ENCODE measurements around the gene CUBN.
"Not testable (repeated sequence)": the region's sequence is repeated elsewhere in the genome, so short reads cannot be mapped to it uniquely, and the experiment has no call there.

The CUBN gene

DNA sequence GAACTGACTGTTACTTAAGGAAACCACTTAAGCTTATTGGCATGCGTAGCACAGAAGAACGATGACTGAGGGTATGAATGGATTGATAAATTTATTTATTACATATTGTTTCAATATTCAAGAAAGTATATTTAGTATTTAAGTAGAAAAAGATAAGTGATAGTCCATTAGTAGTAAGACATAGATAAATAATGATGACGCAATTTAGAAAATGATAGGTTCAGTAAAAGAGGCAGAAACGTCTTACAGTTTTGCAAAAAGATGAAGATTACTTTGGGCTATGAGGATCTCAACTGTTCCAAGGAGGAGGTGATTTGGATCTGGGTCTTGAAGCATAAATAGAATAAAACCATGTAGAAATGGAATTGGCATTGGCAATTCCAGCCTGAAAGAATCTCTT lies 275.8 kb downstream of the CUBN start:
- DNase-seq, result no peak

DNA sequence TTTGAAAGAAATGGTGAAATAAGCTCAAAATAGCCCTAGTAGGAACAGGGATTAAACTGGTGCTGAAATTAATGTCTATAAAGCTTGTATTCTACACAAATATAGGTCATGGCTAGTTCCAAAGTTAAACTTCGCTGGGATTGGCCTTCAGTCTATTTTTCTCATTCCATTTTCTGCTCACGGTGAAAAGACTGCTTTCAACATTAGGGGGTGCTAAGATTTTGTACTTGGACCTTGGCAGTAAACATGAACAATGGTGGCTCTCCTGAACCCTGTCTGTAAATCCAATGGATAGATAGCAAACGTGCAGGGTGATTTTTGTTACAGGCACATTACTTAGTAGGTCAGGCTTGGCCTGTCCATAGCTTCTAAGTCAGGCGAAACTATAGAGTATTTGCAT lies 276.4 kb downstream of the CUBN start:
- DNase-seq, result no peak

DNA sequence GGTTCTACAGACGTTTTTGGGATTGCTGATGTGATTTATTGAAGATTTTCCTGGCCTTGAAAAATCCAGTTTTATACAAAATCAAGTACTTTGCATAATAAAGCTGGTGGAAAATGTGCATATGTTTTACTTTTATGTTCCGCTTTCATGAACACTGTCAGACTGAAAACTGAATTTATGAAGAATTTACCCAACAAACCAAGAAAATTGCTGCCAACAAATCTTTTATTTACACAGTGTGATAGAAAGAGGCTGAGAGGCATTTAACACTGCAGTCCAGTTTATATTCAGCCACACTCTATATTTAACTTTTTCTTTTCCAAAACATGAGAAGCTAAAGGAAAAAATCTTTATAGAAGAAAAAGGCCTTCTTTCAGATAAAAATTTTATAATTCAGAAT lies 277.0 kb downstream of the CUBN start:
- DNase-seq, result no peak

DNA sequence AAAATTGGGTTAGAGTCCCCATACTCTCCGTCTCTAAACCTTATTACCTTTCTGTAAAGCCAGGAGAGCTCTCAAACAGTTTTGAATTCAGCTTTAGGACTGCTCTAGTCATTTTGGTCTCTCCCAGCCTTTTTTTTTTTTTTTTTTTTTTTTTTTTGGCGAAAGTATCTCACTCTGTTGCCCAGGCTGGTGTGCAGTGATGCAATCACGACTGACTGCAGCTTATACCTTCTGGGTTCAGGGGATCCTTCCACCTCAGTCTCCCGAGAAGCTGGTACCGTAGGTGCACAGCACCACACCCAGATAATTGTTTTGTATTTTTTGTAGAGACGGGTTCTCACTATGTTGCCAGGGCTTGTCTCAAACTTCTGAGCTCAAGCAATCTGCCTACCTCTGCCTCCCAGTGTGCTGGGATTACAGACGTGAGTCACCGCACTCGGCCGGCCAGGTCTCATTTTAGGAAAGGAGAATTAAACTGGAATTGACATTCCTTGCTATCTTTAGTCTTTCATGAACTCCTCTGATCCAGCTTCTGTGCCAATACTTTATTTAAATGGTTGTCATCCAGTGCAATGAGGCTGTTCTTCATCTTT lies 281.0 kb downstream of the CUBN start:
- no peak for DNase-seq

DNA sequence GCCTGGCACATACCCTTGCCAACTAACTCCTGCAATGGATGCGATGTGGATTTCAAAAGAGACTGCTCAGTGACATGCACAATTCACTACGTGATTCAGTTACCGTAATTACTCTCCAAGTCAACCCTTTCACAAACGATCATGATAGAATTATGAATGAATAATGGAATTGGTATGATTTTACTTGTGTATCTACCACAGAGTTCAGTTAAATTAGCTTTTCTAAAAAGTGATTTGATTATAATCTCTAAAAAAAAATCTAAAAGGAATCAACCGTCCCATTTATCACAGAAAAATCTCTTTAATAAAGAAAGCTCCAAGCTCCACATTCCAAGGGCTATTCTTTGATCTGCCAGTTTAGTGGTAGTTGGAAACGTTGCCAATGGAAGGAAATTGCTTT lies 282.0 kb downstream of the CUBN start:
- no peak for DNase-seq

DNA sequence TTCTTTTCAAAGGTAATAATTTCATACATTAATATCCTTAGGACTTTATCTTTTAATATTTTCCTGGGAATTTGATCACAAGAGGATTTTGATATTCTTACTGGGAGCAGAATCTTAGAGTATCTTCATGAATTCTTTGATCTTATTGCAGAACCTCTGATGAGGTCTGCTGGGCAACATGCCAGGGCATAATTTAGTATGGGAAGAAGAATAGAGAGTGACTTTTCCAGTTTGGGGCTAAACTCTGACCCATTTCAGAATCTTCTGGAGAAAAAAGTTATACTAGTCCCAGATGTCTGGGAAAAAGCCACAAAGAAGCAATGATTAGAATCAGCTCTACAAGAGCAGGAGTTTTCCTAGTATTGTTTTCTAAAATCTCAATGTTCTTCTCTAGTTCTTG lies 284.4 kb downstream of the CUBN start:
- DNase-seq, result no peak

DNA sequence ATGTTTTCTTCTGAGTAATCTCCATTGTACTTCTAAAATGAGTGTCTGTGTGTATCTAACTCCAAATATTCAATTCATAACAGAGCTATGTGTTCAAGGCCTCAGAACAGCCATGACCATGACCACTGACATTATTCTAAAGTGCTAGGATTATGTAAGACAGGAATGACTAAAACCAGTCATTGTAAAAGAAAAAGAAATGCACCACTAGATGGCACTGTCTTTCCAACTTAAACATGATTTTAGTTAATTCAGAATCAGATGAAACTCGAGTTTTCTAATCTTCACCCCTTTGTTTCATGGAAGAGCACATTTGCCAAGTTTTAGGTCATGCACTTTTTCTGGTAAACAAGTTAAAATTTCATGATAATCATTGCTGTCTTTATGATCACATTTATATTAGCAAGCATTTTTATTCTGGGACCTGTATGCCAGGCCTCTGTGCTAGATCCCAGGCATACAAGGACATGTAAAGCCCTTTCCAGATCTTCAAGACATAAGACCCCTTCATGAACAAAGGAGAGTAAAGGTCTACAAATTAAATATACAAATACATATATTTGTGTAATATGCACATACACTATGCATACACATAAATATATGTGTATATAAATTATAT lies 286.2 kb downstream of the CUBN start:
- DNase-seq, result peak; percentile 32

DNA sequence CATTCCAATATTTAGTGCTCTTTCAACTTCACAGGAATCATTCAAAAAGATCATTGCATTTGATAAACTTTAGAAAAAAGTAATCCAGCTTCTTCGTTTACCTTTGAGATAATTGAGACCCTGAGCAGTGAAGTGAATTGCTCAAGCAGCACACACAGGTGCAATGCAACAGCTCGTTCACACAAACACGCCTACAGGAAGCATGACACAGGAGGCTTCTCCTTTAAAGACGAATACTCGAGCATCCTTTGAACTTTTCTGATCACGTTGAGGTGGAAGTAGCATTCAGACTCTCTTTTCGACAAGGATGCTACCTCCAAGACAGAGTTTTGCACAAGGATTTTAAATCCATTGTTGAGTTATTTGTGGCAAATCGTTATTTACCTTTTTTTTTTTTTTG lies 294.4 kb downstream of the CUBN start:
- DNase-seq, result no peak

DNA sequence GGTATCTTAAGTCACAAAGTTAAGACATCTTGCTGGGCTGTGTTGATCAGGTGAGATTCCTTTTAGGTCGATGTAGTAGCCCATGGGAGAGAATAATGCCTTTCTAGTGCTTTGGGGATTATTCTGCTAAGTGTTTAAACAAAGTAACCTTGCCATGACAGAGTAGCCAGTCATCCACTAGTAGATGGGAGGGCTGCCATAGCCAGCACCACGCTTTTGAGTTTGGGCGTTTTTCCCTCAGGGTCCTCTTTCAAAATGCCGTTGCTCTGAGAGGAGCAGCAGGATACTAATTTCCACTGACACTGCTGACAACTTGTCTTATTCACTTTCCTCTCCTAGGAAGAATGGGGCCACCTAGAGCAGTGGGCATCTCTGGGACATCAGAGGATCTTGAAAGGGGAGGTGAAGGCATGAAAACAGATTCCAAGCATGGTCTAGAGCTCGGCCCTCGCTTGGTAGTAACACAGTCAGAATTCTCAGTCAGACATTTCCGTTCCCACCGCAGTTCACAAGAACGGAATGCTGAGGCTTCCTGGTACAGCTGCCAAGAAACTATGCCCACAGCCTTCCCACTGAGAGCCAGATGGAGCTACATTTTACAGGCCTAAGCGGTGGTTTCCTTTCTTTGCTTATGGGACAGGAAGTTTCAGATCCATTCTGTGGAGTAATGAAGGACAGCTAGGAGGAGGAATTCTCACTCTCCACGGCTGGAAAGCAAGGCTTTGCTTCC lies 297.1 kb downstream of the CUBN start:
- peak; percentile 52 for DNase-seq

DNA sequence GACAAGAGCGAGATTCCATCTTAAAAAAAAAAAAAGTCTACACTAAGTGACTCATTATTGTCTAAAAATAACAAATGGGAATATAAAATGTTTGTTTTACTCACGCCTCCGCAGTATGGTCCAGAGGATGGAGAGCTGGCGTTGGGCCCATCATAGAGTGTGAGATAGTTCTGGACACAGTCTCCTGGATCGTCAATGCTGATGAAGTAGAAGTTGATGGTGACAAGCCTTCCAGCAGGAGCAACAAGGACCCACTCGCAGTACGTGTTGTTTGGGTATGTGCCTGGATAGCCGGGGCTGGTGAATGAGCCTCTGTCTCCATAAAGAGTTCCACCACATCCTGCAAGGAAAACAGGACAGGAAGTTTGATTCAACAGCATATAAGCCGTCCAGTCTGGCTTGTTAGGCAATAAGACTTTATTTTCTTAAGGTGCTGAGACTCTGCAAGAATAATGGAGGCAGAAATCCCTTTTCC lies 300.9 kb downstream of the CUBN start:
- DNase-seq, result no peak

DNA sequence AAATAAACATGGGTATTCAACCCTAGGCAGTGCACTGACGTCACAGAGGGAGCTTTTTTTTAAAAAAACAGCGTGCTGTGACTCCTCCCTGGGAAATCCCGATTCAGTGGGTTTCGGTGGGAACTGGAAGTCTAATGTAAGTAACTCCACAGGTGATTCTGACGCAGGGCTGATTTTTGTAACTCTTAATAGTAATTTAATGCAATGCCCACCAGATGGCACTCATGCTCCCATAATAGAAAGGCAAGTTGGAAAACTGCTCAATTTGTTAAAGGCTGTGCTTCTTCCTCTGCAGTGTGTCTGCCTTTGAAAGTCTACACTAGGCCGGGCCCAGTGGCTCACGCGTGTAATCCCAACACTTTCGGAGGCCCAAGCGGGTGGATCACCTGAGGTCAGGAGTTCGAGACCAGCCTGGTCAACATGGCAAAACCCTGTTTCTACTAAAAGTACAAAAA lies 301.5 kb downstream of the CUBN start:
- peak; percentile 73 for DNase-seq

DNA sequence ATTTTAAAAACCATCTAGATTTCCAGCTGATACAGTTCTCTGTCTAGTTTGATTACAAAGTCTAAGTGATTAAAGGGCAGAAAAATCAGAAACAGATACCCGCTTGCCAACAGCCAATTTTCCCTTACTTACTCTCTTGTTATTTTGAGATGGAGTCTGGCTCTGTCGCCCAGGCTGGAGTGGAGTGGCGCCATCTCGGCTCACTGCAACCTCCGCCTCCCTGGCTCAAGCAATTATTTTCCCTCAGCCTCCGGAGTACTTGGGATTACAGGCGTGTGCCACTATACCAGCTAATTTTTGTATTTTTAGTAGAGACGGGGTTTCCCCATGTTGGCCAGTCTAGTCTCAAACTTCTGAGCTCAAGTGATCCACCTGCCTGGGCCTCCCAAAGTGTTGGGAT lies 302.1 kb downstream of the CUBN start:
- DNase-seq, result not testable (repeated sequence)

DNA sequence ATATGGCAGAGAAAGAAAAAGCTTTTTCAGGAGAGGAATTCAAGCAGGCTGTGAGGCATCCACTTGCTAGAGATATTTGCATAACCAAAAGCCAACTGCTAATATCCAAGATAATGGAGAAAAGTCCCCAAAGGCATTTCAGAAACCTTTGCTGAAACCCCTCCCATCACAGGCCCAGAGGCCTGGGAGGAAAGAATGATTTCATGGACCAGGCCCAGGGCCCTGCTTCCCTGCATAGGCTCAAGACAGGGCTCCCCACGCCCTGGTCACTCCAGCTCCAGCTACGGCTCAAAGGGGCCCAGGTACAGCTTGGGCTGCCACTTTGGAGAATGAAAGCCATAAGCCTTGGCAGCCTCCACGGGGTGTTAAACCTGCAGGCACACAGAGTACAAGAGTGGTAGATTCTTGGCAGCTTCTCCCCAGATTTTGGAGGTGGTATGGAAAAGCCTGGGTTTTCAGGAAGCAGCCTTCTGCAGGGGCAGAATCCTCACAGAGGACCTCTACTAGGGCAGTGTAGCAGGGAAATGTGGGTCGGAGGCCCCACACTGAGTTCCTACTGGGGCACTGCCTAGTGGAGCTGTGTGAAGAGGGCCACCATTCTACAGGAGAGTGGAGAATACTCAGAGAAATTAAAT lies 306.8 kb downstream of the CUBN start:
- DNase-seq, result no peak

DNA sequence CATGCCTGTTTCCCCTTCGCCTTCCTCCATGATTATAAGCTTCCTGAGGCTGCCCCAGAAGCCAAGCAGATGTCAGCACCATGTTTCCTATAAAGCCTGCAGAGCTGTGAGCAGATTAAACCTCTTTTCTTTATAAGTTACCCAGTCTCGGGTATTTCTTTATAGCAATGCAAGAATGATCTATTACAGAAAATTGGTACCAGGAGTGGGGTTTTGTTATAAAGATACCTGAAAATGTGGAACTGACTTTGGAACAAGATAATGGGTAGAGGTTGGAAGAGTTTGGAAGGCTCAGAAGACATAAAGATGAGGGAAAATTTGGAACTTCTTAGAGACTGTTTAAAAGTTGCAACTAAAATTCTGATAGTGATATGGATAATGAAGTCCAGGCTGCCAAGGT lies 307.6 kb downstream of the CUBN start:
- no peak for DNase-seq

DNA sequence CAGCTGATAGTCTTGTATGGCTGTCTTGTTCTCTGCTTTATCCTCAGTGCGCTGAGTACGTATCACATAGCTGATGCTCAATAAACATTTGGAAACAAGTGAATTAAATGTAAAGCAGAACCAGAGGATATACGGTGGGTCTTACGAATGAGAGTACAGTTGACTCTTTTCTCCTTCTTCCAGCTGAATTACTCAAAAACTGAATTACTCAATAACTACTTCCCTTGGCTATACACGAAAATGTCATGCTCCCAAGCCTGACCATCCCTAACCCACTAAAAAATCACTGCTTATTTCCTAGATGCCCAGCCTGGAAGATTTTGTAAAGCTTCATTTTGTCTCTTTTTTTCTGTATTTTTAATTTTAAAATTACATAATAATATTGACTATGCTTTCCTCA lies 309.2 kb downstream of the CUBN start:
- DNase-seq, result no peak

DNA sequence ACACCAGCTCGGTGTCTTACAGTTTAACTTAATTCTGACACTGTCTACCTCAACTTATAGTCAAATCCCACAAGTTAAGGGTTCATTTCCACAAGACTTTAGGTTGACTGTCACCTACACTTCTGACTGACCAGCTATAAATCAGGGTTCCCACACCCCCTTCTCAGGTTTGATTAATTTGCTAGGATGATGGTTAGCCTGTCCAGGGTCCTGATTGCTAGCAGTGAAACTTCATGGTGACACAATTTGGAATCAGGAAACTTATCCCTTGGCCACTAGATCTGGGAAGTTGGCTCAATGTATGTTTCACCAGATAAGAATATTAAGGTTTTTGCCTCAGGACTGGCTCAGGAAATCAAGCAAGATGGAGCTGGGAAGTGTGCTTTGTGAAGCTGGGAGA lies 309.6 kb downstream of the CUBN start:
- DNase-seq, result no peak

DNA sequence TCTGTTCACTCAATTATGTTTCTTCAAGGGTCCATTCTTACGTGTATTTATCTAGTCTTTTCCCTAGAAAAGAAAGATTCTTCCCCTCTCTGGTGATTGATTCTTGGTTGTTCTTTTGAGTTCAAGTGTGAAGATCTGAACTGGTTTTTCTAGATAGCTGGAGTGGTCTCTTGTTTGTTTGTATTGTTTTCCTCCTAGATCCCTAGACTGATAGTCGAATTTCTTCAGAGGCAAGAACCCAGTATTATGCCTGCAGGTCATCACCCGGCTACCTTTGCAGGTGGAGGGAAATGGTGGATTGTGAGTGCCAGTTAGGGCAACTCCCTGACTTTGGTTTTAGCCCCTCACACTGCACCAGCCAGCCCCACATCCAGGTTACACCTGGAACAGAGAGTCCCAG lies 310.2 kb downstream of the CUBN start:
- DNase-seq, result no peak

DNA sequence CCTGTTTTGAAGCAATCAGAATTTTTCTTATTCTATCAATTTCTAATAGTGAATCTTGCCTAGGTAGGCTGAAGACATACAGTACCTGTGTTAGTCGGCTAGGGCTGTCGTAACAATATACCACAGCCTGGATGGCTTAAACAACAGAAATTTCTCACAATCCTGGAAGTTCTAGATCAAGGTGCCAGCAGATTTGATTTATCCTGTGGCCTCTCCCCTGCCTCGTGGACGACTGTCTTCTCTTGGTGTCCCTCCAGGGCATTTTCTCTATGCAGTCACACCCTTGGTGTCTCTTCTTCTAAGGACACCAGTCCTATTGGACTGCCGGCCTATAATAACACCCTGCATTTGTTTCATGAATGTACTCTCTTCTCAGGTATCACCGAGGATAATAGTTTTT lies 310.6 kb downstream of the CUBN start:
- no peak for DNase-seq

DNA sequence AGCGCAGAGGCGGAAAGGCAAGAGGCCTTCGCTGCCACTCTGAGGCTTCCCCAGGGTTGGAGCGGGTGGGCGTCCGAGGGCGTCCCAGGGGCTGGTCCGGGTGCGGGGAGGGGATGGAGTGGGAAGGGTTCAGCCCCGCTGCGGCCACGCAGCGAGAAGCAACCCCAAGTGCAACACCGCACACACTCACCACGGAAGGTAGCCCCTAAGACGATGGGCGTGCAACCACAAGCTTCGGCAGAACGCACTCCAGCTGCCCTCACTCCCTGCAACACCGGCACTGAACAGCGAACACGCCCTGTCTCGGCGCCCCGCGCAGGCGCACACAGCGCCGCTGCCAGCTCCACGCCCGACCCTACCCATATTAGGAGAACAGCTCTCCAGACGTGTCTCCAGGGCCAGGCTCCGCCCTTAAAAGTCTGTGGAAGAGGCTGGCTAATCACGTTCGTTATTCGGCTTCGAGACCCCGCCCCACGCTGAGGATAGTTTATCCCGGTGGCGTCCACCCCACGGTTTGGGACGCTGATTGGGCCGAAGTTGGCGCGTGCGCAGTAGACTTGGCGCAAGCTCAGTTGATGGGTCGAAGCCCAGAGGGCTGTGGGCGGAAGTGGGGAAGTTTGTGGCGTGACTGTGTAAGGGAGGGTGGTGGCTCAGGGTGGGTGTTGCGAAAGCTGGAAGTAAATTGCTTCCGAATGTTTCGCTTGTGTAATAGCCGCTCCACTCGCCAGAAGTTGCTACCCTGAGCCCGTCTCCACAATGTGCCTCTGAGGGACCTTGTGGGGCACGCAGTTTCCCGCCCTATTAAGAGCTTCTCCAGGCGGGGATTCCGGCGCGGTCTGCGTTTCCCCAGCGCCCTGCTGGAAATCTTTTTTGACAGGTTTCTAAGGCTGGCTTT lies 312.2 kb downstream of the CUBN start, which contains the start of gene RSU1:
TSS of gene RSU1 (minus strand) at position 300 of the 895 bp plus-strand sequence. CDS start 343 bp downstream, outside the sequence.
- DNase-seq, result peak; percentile 98

DNA sequence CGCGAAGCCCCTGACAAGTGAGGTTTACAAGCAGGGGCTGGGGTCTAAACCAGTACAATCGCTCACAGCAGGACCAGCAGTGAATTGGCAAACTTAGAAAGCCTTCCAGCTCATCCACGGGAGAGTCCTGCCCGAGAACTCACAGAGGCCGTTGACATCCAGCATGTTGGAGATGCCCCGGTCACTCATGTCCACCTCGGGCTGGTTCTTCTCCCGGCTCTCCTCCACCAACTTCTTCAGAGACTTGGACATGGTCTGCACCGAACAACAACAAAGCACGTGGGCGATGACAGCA lies 312.8 kb downstream of the CUBN start:
- no peak for DNase-seq

DNA sequence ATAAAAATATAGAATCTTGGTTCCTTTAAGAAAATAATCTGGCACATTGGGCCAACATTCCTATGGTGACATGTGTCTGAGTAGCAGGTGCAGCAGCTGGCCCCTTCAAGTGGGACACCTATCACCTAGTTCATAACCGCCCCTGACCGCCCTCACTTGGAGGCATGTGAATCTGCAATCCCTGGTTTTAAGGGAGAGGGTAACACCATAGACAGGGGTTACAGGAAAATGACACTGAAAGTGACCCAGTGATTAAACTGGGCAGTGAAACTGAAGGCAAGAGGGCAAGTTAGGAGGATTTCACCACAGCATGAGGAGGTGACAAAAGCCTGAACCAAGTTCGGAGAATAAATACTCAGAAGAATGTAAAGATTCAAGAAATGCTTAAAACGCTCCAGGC lies 313.4 kb downstream of the CUBN start:
- no peak for DNase-seq

DNA sequence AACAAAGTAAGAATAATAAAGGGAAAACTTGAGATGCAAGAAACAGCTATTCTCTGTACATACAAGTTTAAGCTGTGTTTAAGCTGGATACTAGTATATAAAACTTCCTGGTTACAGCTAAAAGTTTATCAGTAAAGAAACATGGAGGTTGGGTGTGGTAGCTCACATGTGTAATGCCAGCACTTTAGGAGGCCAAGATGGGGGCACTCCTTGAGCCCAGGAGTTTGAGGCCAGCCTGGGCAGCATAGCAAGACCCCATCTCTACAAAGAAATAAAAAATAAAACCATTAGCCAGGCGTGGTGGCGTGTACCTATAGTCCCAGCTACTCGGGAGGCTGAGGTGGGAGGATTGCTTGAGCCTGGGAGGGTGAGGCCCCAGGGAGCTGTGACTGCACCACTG lies 315.6 kb downstream of the CUBN start:
- DNase-seq, result no peak

DNA sequence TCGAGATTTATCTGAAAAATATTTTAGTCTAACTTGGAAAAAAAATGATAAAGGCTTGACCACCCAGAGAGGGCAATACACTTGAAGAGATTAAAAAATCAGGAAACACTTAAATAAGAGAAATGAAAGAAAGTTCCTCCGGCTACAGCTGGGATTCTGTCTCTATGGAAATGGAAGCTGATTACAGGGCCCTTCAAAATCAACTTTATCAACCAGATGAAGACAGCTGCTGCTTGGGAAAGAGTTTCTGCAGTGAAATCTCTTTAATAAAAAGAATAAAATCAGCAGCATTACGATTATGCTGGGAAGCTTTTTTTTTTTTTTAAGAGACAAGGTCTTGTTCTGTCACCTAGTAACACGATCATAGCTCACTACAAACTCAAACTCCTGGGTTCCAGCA lies 316.9 kb downstream of the CUBN start:
- no peak for DNase-seq

All from NCI-H446 treated with DMSO at 0.1 percent for 48 hours (cell line).